DOHH2 (cell line): ENCODE data around the gene CFAP77.

Source experiments
- EZH2phosphoT487 ChIP-seq: fragments of 200-600 bp; sonication (generic); IDR thresholded peaks from 2 replicates; pipeline ENCODE4 v1.6.1; 2017; ENCODE audit warnings: borderline replicate concordance, mild to moderate bottlenecking, antibody characterized with exemption, low read length, moderate library complexity, mixed read lengths
- TF ChIP-seq, protein P1 (sequence below): fragments of 200-600 bp; sonication (generic); IDR thresholded peaks from one replicate; pipeline ENCODE4 v1.5.1; 2014; ENCODE audit warnings: antibody characterized with exemption, mild to moderate bottlenecking, low read depth, low read length; ENCODE audit not compliant: poor library complexity, severe bottlenecking

DNA sequence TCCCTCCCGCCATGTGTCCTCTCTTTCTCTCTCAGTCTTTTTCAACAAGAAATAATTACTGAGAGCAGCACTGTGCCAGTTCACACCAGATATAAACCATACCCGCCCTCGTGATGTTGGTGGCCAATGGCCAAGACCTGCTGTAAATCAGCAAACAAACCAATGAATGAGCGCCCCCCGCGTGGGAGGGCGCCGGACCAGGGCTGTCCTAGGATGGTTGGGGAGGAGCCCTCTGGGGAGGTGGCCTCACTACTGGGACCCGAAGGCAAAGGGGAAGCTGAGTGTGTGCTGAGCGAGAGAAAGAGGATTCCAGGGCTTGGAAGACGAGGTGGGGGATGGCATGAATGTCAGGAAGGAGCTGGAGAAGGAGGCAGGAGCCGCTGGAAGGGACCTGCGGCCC lies 121.2 kb downstream of the CFAP77 start:
- TF ChIP-seq, protein P1, sequence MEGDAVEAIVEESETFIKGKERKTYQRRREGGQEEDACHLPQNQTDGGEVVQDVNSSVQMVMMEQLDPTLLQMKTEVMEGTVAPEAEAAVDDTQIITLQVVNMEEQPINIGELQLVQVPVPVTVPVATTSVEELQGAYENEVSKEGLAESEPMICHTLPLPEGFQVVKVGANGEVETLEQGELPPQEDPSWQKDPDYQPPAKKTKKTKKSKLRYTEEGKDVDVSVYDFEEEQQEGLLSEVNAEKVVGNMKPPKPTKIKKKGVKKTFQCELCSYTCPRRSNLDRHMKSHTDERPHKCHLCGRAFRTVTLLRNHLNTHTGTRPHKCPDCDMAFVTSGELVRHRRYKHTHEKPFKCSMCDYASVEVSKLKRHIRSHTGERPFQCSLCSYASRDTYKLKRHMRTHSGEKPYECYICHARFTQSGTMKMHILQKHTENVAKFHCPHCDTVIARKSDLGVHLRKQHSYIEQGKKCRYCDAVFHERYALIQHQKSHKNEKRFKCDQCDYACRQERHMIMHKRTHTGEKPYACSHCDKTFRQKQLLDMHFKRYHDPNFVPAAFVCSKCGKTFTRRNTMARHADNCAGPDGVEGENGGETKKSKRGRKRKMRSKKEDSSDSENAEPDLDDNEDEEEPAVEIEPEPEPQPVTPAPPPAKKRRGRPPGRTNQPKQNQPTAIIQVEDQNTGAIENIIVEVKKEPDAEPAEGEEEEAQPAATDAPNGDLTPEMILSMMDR, result no peak
- no peak for TF ChIP-seq EZH2phosphoT487
